T-helper 22 cell (primary cell): ENCODE data around the gene EP400.
A peak's percentile ranks its signal among the peaks of the same experiment; 100 is the strongest.
"Not testable (repeated sequence)": the region's sequence is repeated elsewhere in the genome, so short reads cannot be mapped to it uniquely, and the experiment has no call there.

Experiments used
- DNase-seq: peaks from one replicate; pipeline ENCODE4 v3.0.0-alpha.2; 2020; ENCODE audit warnings: low read depth

Gene EP400

DNA sequence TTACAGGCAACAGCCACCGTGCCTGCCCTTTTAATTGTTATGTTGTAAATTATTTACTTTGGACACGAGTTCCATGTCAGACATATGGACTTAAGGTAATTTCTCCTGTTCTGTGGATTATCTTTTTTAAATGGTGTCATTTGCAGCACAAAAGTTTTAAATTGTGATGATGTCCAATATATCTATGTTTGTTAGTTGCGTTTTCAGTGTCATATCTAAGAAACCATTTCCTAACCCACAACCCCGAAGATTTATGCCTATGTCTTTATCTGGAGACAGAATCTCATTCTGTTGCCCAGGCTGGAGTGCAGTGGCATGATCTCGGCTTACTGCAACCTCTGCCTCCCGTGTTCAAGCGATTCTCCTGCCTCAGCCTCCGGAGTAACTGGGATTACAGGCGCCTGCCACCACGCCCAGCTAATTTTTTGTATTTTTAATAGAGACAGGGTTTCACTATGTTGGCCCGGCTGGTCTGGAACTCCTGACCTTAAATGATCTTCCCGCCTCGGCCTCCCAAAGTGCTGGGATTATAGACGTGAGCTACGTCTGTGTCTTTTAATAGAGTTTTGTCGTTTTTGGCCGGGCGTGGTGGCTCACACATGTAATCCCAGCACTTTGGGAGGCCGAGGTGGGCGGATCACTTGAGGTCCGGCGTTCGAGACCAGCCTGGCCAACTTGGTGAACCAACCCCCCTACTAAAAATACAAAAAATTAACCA, 870 bp upstream of the EP400 start:
- not testable (repeated sequence) for DNase-seq

DNA sequence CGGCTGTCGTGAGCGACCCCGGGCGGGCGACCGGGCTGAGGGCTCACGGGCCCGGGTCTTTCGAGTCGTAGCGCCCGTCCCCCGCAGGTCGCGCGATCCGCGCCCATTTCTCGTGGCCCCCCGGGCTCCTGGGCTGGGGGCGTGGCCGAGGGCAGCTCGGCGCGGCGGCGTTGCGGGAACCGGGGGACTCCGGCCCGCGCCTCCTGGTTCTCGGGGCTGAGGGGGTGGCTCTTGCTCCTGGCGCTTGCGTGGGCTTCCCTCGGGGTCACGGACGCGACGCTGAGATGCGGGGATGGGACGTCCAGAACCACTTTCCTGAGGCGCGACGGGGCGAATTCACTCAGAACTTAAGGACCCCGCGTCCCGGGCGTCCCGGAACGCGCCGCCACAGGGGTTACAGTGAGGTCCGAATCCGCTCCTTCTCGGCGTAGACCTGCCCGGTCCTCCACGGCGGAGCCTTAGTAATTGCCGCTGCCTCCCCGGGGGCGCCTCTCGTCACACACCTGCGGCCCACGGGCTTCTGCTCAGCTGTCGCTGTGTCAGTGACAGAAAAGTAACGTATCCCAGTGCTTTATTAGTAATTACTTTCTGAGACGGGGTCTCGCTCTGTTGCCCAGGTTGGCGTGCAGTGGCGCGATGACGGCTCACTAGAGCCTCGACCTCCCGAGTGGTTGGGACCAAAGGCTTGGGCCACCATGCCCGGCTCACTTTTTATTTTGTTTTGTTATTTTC, 606 bp downstream of the EP400 start:
- DNase-seq: peak; percentile 28

DNA sequence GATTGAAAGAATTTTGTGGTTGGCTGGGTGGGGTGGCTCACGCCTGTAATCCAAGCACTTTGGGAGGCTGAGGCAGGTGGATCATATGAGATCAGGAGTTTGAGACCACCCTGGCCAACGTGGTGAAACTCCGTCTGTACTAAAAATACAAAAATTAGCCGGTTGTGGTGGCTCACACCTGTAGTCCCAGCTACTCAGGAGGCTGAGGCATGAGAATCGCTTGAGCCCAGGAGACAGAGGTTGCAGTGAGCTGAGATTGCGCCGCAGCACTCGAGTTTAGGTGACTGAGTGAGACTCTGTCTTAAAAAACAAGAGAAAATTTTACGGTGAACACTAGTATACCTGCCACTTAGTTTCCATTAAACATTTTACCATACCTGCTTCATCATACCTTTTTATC, 4.1 kb downstream of the EP400 start:
- not testable (repeated sequence) for DNase-seq

GRCh38 chr12:131954460-131954859, 4.7 kb downstream of the EP400 start:
- DNase-seq: not testable (repeated sequence)

- DNase-seq: no peak
Observed at GRCh38 chr12:131959116-131959515, 9.4 kb downstream of the EP400 start.

- no peak for DNase-seq
Observed at GRCh38 chr12:131959641-131960589, 10.2 kb downstream of the EP400 start.

- DNase-seq: not testable (repeated sequence)
Observed at GRCh38 chr12:131960590-131961325, 11.0 kb downstream of the EP400 start.

- not testable (repeated sequence) for DNase-seq
Observed at GRCh38 chr12:131961328-131961727, 11.6 kb downstream of the EP400 start.

DNA sequence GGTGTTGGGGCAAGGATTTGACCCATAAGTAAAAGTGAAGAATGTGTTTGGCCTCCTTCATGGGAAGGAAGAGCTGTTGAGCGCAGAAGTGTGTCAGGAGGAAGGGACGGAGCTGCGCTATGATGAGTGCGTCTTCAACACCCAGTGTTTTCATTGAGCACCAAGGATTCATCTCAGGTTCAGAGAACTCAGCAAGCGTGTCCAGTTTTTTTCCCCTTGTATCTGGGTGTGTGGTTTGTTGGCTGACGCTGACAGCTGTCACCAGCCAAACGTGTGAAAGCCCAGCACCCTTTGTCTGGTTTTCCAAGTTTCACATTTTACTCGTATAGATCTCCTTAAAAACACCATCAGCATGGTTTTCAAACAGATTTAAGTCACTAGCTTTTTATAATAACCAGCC, 12.3 kb downstream of the EP400 start:
- no peak for DNase-seq

DNA sequence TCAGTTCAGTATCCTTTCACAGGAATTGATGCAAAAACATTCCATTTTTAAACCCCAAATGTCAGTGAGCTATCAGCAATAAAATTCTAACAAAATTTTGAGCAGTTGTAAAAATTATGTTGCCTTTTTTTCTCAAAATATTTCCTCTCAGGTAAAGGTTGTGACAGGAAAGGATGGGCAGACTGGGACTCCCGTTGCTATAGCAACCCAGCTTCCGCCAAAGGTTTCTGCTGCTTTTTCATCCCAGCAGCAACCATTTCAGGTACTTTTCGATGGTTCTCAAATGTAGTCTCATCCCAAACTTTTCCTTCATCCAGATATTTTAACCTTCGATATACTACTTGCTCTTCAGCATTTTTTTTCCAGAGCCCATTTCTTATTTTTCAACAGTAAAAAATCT, 13.6 kb downstream of the EP400 start:
- no peak for DNase-seq

DNA sequence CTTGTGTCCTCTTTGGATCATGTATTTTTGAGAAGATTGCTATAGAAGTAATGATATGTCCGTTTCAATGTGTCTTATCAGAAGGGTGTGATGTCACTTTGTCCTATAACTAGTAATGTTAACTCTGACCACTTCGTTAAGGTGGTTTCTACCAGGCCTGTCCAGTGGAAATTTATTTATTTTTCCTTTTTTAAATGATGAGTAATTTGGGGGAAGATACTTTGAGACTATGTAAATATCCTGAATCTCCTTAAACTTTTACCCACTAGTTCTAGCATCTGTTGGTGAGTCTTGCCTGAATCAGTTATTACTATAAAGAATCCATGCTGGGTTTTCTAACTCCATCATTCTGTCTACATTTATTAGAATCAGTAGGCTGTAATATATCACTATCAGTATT, 15.3 kb downstream of the EP400 start:
- DNase-seq: no peak

DNA sequence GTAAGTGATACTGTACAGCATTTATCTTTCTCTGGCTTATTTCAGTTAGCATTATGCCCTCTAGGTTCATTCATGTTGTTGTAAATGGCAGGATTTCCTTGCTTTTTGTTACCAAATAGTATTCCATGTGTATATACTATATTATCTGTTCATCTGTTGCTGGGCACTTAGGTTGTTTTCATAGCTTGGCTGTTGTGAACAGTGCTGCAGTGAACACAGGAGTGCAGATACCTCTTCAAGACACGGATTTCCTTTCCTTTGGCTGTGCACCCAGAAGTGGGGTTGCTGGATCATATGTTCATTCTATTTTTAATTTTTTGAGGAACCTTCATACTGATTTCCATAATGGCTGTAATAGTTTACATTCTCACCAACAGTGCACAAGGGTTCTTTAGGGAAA, 21.5 kb downstream of the EP400 start:
- DNase-seq: no peak

GRCh38 chr12:131975228-131975627, 25.5 kb downstream of the EP400 start:
- DNase-seq: no peak

GRCh38 chr12:131979606-131980005, 29.9 kb downstream of the EP400 start:
- DNase-seq: no peak

DNA sequence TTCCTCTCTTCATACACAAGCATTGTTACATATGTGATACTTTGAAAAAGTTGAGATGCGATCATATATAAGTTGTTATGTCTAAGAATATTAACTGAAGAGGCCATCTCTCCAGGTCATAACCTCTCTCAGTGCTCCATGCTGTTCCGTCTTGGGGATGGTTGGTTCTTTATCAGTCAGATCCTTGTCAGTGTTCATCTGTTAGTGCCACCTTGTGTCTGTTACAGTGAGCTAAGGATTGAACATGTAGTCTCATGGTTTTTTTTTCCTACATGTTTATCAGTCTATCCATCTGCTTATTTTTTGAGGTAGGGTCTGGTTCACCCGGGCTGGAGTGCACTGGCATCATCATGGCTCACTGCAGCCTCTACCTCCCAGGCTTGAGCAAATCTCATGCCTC, 30.5 kb downstream of the EP400 start:
- no peak for DNase-seq

GRCh38 chr12:131981388-131981787, 31.6 kb downstream of the EP400 start:
- no peak for DNase-seq

- DNase-seq: no peak
Observed at GRCh38 chr12:131982041-131982440, 32.3 kb downstream of the EP400 start.

GRCh38 chr12:131983026-131983425, 33.3 kb downstream of the EP400 start:
- no peak for DNase-seq

DNA sequence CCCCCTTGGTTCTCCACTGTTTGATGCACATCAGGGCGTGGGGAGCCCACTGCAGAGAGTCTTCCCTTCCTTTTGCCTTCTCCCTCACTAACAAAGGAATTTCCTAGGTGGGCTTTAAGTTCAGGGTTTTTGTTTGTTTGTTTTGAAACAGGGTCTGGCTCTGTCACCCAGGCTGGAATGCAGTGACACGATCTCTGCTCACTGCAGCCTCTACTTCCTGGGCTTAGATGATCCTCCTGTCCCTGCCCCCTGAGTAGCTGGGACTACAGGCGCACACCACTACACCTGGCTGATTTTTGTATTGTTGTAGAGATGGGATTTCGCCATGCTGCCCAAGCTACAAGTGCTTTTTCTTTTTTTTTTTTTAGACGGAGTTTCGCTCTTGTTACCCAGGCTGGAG, 33.8 kb downstream of the EP400 start:
- DNase-seq: no peak

DNA sequence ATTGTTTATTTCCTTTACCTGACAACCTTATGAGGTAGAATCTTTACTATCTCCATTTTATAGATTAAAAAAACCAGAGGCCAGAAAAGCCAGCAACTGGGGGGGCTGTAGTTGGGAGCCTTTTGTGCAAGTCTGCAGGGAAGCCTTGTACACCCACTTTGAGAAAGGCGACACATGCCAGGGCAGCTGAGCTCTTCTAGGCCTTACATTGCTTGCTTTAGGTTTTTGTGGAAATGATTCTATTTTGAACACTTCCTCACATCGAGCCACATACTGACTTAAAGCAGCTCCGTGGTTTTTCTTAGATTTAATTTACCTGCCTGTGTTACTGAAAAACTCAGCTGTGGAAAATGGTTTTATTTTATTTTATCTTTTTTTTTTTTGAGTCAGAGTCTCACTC, 34.6 kb downstream of the EP400 start:
- DNase-seq: no peak

DNA sequence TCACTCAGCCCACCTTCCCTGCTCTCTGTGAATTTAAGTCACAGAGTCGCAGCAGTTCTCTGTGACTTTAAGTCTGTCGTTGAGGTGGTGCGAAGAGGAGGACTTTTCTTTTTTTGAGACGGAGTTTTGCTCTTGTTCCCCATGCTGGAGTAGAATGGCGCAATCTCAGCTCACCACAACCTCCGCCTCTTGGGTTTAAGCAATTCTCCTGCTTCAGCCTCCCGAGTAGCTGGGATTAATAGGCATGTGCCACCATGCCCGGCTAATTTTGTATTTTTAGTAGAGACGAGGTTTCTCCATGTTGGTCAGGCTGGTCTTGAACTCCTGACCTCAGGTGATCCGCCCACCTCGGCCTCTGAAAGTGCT, 35.8 kb downstream of the EP400 start:
- DNase-seq: not testable (repeated sequence)

DNA sequence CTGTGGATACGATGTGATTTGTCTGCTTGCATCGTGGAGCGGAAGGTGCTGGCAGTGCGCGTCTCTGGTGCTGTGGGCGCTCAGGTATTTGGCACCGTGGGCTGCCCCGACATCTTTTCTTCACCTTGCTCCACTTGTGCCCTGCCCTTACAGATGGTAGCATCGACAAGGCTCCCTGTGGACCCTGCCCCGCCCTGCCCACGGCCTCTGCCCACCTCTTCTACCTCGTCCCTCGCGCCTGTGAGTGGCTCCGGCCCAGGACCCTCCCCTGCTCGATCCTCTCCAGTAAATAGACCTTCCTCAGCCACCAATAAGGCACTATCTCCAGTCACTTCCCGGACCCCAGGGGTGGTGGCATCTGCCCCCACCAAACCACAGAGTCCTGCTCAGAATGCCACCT, 36.6 kb downstream of the EP400 start:
- DNase-seq: no peak
